WTC11 (cell line): ENCODE results near the gene KIRREL3.

Source experiments
- ATF3 ChIP-seq: sonication (generic); formaldehyde crosslinking; conservative IDR thresholded peaks from 2 replicates; pipeline ENCODE4 v1.8.1; 2022; ENCODE audit warnings: mild to moderate bottlenecking, missing genetic modification reagents
- MAX ChIP-seq: sonication (generic); formaldehyde crosslinking; IDR thresholded peaks from 2 replicates; pipeline ENCODE4 v1.8.0; 2022; ENCODE audit warnings: mild to moderate bottlenecking, missing genetic modification reagents
- RELA ChIP-seq: sonication (generic); formaldehyde crosslinking; IDR thresholded peaks from 2 replicates; pipeline ENCODE4 v1.8.1; 2022; ENCODE audit warnings: missing genetic modification reagents, mild to moderate bottlenecking, borderline replicate concordance

GRCh38 chr11:126663749-126664592, 336.6 kb downstream of the KIRREL3 start:
- TF ChIP-seq MAX (CRISPR knock-in tag): no peak
- no peak for TF ChIP-seq RELA (CRISPR knock-in tag)
- TF ChIP-seq ATF3 (CRISPR knock-in tag): no peak
